ENCODE results near the gene VASP. TPM values are rescaled to one million over a fixed set of nuclear protein-coding genes. Genes with fewer than 3 reads are reported as not detected.

Gene VASP
- total RNA-seq (2014; rRNA removed; shearing (Covaris generic)) = 29.1 and 43.5 TPM in 2 replicates

DNA sequence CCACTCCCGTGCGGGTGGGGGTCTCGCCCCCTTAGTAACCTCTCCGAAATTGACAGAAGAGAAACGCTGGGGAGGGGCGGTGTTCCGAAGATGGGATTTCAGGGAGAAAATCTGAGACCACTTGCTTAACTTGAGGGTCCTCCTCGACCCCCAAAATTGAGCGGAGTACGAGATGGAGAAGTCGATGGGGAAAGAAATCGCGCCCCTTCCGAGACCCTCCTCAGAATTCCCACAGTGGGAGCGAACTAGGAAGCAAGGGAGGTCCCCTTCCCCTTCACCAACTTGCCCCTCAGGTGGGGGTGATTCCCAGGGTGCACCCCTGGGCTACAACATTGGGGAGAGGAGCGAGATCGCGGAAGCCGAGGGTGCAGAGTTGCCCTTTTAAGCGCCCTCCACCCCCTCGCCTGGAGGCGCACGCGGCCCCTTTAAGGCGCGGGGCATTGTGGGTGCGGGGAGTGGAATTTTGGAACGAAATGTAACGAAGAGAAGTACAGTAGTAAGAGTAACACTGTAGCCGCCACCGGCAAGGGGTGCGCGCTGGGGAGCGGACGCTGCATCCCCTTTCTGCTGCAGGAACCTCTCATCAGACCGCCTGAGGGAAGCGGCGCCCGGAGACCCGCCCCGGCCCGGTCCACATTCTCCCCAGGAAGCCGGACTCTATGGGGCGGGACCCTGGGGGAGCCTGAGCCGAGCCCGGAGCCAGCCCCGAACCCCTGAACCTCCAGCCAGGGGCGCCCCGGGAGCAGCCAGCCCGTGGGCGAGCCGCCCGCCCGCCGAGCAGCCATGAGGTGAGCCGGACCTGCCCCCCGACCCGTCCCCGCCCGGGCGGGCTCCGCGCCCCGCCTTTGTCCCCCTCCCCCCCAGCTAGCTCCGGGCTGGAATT lies at the start of gene VASP:
TSS of gene VASP (plus strand) at position 491 of the 883 bp plus-strand sequence. CDS start at position 784, 293 bp downstream.
- DNase-seq (ENCODE audit: low spot score) = peak; percentile 83

GRCh38 chr19:45457776-45458175 lies 49.5 kb upstream of the VASP start:
- DNase-seq (ENCODE audit: low spot score) = no peak

DNA sequence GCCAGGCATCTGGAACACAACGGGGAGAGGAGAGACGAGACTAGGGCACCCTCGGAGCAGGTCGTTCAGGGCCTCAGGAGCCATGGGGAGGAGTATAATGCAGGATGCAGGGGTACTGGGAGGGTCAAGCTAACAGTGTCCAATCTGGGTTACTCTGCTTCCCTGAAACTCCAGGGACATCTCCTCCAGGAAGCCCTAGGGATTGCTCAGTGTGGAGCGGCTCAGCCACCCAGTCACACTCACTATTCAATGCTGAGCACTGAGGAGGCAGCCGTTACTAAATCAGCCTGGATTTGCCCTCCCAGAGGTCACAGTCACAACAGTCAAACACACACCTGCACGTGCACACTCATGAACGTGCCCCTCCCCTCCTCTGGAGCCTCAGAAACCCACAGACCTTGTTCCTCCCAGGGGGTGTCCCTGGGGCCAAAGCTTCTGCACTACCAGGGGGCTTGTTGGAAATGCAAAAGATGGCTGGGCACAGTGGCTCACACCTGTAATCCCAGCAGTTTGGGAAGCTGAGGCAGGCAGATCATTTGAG lies 46.4 kb upstream of the VASP start:
- no peak for DNase-seq (ENCODE audit: low spot score)

- no peak for DNase-seq (ENCODE audit: low spot score)
Observed at GRCh38 chr19:45462174-45462573, 45.1 kb upstream of the VASP start.

DNA sequence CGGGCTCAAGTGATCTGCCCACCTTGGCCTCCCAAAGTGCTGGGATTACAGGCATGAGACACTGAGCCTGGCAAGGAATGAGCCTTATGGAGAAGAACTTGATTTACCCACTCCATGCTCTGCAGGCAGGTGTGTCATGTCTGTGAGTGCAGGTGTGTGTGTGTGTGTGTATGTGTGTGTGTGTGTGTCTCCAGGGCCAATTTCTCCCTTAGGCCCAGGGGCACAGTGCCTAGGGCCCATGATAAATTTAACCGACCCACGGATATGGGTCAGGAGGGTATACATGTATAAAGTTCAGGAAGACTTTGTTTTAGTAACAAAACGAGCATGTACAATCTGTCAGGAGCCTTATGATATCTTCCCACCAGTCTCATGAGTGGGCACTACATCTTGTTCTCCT lies 44.0 kb upstream of the VASP start:
- no peak for DNase-seq (ENCODE audit: low spot score)

DNA sequence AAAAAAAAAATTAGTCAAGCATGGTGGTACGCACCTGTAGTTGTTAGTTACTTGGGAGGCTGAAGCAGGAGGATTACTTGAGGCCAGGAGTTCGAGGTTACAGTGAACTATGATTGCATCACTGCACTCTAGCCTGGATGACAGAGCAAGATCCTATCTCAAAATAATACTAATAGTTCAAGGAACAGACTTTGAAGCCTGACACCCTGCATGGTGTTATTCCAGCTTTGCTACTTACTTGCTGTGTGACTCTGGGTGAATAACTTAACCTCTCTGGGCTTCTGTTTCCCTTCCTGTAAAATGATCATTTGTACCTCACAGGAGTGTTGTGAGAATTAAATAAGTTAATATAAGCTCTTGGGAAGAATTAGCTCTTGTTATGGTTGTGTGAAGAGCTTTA lies 43.0 kb upstream of the VASP start:
- DNase-seq (ENCODE audit: low spot score) = no peak

DNA sequence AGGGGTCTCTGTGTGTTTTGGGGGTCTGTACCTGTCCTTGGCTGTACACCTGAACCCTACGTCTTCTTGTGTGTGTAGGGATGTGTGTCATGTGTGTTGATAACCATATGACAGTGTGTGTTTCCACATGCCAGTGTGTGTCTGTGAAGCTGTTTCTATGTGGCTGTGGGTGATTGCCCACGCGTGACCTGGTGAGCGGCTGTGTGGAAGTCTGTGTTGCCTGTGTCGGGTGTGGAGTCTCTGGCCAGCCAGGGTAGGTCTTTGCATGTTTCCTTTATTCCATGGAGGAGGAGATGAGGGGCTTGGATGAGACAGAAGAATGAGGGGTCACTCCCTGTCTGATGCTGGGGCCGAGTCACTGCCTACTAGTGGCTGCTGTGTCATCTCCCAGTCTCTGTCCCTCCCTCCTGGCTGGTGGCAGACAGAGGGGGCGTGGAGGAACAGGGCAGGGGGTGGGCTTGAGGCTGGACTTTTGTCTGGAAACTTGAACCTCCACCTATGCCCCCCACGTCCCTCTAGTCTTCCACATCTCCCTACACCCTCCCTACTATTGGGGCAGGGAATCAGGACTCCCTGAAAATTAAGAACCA lies 42.3 kb upstream of the VASP start:
- DNase-seq (ENCODE audit: low spot score) = no peak

DNA sequence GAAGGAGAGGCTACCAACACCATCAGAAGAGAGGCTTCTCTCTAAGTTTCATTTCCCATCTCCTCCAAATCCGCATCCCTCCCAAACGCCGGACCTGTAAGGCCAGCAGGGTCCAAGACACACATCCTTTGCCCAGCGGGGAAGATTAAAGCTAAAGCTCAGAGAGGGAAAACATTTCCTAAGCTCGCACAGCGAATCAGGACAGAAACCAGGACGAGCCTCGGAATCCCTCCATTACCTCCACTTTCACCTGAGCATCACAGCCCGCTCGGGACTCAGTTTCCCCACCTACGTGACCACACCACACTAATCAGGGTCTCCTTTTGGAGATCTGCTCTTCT lies 40.2 kb upstream of the VASP start:
- no peak for DNase-seq (ENCODE audit: low spot score)

GRCh38 chr19:45467456-45468158 lies 39.7 kb upstream of the VASP start, which contains the start of gene FOSB:
Gene FOSB, plus strand, starts transcription at chr19:45467996. Its CDS starts 591 bp downstream, at chr19:45468587.
- DNase-seq (ENCODE audit: low spot score) = peak; percentile 83

- no peak for DNase-seq (ENCODE audit: low spot score)
Observed at GRCh38 chr19:45468159-45468651, 39.1 kb upstream of the VASP start.

DNA sequence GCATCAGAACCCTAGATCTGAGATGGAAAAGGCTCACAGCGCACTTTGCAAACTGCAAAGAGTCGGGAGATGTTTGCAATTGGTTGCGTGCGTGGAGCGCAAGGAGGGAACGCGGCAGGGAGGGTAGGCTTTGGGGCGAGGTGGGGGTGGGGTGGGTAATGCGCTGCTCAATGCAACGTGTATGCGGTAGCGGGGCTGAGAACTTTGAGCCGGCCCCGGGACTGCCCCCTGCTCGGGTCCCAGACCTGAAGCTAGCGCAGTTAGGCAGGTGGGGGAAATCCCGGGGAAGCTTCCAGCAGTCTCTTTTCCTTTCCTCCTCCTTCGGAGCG lies 38.5 kb upstream of the VASP start:
- DNase-seq (ENCODE audit: low spot score) = no peak

GRCh38 chr19:45469132-45469944 lies 37.9 kb upstream of the VASP start:
- DNase-seq (ENCODE audit: low spot score) = peak; percentile 85

GRCh38 chr19:45469945-45470761 lies 37.1 kb upstream of the VASP start:
- DNase-seq (ENCODE audit: low spot score) = no peak

DNA sequence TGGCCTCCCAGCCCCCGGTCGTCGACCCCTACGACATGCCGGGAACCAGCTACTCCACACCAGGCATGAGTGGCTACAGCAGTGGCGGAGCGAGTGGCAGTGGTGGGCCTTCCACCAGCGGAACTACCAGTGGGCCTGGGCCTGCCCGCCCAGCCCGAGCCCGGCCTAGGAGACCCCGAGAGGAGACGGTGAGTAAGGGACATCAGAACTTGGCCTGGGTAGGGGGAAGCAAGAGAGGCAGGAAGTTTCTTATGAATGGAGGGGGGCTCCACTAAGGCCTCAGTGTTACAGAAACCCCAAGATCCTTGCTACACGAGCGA lies 36.6 kb upstream of the VASP start:
- no peak for DNase-seq (ENCODE audit: low spot score)

GRCh38 chr19:45471111-45471930 lies 36.0 kb upstream of the VASP start:
- no peak for DNase-seq (ENCODE audit: low spot score)

GRCh38 chr19:45471931-45472562 lies 35.2 kb upstream of the VASP start:
- DNase-seq (ENCODE audit: low spot score) = no peak

DNA sequence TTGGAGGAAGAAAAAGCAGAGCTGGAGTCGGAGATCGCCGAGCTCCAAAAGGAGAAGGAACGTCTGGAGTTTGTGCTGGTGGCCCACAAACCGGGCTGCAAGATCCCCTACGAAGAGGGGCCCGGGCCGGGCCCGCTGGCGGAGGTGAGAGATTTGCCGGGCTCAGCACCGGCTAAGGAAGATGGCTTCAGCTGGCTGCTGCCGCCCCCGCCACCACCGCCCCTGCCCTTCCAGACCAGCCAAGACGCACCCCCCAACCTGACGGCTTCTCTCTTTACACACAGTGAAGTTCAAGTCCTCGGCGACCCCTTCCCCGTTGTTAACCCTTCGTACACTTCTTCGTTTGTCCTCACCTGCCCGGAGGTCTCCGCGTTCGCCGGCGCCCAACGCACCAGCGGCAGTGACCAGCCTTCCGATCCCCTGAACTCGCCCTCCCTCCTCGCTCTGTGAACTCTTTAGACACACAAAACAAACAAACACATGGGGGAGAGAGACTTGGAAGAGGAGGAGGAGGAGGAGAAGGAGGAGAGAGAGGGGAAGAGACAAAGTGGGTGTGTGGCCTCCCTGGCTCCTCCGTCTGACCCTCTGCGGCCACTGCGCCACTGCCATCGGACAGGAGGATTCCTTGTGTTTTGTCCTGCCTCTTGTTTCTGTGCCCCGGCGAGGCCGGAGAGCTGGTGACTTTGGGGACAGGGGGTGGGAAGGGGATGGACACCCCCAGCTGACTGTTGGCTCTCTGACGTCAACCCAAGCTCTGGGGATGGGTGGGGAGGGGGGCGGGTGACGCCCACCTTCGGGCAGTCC lies 34.5 kb upstream of the VASP start:
- DNase-seq (ENCODE audit: low spot score) = no peak

- no peak for DNase-seq (ENCODE audit: low spot score)
Observed at GRCh38 chr19:45473367-45473681, 34.0 kb upstream of the VASP start.
